Measurements from ENCODE around the gene CLDN2. TPM values are rescaled to one million over a fixed set of nuclear protein-coding genes. Genes with fewer than 3 reads are reported as not detected.

Gene CLDN2
- total RNA-seq, 4 donors from 2014 or later: 1.4 TPM; not detected in 3

DNA sequence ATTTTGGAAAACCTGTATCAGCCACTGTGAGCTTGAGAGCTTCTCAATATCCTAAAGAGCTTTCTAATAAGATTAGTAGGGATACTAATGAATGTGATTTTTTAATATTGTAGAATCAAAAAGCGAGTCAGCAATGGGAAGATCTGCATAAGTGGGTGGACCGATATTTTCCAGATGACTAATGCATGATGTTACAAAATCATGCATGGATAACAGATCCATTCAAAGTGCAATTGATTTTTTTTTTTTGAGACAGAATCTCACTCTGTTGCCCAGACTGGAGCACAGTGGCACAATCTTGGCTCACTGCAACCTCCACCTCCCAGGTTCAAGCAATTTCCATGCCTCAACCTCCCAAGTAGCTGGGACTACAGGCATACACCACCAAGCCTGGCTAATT lies 7.3 kb upstream of the CLDN2 start:
- no peak for DNase-seq
- Histone ChIP-seq H3K27me3 (no peaks in the 10 kb centered on the region), H3K36me3 (no peaks in the 10 kb centered on the region), H3K4me3 (no peak overlapping the region), H3K9me3 (no peaks in the 10 kb centered on the region), H3K27ac (no peak overlapping the region), H3K4me1 (no peaks in the 10 kb centered on the region)
- no peak for TF ChIP-seq POLR2A (IDR thresholded peaks at IDR 0.05)
- TF ChIP-seq, protein P1, sequence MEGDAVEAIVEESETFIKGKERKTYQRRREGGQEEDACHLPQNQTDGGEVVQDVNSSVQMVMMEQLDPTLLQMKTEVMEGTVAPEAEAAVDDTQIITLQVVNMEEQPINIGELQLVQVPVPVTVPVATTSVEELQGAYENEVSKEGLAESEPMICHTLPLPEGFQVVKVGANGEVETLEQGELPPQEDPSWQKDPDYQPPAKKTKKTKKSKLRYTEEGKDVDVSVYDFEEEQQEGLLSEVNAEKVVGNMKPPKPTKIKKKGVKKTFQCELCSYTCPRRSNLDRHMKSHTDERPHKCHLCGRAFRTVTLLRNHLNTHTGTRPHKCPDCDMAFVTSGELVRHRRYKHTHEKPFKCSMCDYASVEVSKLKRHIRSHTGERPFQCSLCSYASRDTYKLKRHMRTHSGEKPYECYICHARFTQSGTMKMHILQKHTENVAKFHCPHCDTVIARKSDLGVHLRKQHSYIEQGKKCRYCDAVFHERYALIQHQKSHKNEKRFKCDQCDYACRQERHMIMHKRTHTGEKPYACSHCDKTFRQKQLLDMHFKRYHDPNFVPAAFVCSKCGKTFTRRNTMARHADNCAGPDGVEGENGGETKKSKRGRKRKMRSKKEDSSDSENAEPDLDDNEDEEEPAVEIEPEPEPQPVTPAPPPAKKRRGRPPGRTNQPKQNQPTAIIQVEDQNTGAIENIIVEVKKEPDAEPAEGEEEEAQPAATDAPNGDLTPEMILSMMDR (IDR thresholded peaks at IDR 0.05): no peak
- intact Hi-C loops (cut with DNase I; ENCODE audit: low total_unique reads): no loop called here

DNA sequence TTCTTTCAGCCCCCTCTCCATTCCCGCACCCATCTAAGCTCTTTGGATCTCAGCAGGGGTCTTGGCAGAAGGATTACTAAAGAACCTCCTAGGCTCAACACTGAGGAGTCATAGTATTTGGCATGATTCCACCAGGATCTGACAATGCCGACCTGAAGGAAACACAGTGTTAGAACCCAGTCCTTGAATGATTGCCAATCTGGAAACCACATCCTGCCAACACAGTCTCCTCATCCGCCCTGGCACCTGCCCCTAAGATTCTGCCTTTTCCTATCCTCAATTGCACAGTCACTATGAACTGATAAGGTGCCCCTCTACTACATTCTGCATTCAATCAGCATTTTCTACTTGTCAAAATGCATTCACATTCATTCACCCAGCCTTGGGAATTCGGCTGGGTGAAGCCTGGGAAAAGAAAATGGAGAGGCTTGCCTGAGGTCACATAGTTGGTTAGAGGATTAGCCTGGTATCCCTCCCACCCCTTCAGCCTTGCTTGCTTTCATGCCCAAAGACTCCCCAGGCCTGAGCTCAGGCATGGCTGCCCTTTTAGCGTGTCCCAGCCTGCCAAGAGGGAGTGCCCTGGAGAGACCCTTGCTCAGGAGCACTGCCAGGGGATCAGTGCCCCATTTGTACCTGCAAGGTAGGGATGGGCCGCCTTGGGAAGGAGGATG lies 2.2 kb upstream of the CLDN2 start:
- no peaks in the 10 kb centered on the region for H3K9me3 ChIP-seq
- TF ChIP-seq, protein P1 (IDR thresholded peaks at IDR 0.05): no peak
- TF ChIP-seq POLR2A (IDR thresholded peaks at IDR 0.05): no peak
- H3K36me3 ChIP-seq: no peaks in the 10 kb centered on the region

DNA sequence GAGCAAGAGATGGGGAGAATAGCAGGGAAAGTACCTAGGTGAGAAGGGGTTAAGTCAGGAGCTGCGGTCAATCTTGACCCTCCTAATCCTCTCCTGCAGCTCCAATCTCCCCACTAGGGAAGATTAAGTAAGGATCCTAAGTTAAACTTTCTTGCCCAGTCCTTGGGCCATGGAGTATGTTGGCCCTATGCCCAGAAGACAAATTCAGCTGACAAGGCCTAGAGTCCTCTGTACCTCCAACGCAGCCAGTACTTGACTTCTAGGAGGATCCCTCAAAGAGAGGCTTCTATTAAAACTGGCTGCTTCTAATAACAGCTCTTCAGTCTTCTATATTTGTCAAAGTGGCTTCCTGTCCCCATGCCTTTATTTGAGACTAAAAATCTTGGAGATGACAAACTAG lies 1.4 kb downstream of the CLDN2 start:
- Histone ChIP-seq H3K9me3 (no peaks in the 10 kb centered on the region), H3K4me3 (no peak overlapping the region), H3K4me1 (no peaks in the 10 kb centered on the region), H3K27ac (no peak overlapping the region), H3K27me3 (no peaks in the 10 kb centered on the region), H3K36me3 (no peaks in the 10 kb centered on the region)
- DNase-seq: no peak
- TF ChIP-seq POLR2A (IDR thresholded peaks at IDR 0.05): no peak
- TF ChIP-seq, protein P1 (IDR thresholded peaks at IDR 0.05): no peak
- intact Hi-C loops (cut with DNase I; ENCODE audit: low total_unique reads): no loop called here

More for the DNA sequence above, 2.2 kb upstream of the CLDN2 start:
- no peak for DNase-seq
- no peaks in the 10 kb centered on the region for H3K27me3 ChIP-seq
- H3K27ac ChIP-seq: no peak overlapping the region
- intact Hi-C loops (cut with DNase I; ENCODE audit: low total_unique reads): no loop called here
- H3K4me1 ChIP-seq: no peaks in the 10 kb centered on the region
- no peak overlapping the region for H3K4me3 ChIP-seq

DNA sequence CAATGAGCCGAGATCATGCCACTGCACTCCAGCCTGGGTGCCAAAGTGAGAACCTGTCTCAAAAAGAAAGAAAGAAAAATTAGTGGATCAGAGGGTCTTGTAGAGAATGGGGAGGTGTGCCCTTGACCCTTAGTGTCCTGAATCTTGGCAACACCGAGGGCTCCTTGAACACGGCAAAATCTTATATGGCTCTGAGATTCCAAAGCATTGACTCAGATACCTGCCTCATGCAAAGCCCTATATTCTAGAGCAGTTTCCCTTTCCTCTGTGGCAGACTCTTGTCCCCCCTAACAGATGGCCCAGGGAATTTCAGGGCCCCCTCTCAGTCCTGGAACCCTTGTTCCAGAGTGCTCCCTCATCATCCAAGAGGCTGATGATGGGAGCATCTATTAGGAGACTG lies 6.8 kb downstream of the CLDN2 start:
- DNase-seq: no peak

DNA sequence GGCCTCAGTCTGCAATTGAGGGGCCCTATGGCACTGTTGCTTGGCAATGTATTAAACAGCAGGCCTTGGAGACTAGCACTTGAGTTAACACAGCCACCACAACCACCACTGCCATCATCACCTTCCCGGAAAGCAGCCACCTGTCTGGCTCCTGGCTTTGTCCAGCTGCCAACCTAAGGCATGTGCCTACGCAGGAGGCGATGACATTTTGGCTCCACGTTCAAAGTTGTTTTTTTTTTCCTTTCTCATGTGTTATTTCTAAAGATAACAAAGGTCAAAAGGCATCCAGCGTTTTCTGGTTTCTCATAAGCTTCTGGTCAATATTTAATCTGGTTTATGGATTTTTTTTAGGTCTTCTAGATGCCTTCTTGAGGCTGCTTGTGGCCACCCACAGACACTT lies 7.5 kb downstream of the CLDN2 start:
- Histone ChIP-seq H3K4me1 (no peaks in the 10 kb centered on the region), H3K27me3 (no peaks in the 10 kb centered on the region), H3K4me3 (no peak overlapping the region), H3K27ac (no peak overlapping the region), H3K9me3 (no peaks in the 10 kb centered on the region), H3K36me3 (no peaks in the 10 kb centered on the region)
- no peak for DNase-seq
- TF ChIP-seq, protein P1 (IDR thresholded peaks at IDR 0.05): no peak
- TF ChIP-seq POLR2A (IDR thresholded peaks at IDR 0.05): no peak
- intact Hi-C loops (cut with DNase I; ENCODE audit: low total_unique reads): no loop called here

More for the DNA sequence above, 6.8 kb downstream of the CLDN2 start:
- intact Hi-C loops (cut with DNase I; ENCODE audit: low total_unique reads): no loop called here
- Histone ChIP-seq H3K9me3 (no peaks in the 10 kb centered on the region), H3K4me3 (no peak overlapping the region), H3K4me1 (no peaks in the 10 kb centered on the region), H3K27me3 (no peaks in the 10 kb centered on the region), H3K36me3 (no peaks in the 10 kb centered on the region), H3K27ac (no peak overlapping the region)
- no peak for TF ChIP-seq POLR2A (IDR thresholded peaks at IDR 0.05)
- TF ChIP-seq, protein P1 (IDR thresholded peaks at IDR 0.05): no peak
